Stomach (tissue), 9 donors: ENCODE data around the gene PIKFYVE. TPM values are rescaled to one million over a fixed set of nuclear protein-coding genes. Genes with fewer than 3 reads are reported as not detected.
A peak's percentile ranks its signal among the peaks of the same experiment; 100 is the strongest.

Experiments used
- DNase-seq, 2 donors: peaks; one replicate each; pipeline versions ENCODE4 v3.0.0 to v3.0.0-alpha.2; 2013 to 2019
- H3K27ac ChIP-seq, 5 donors: fragments of 200-600 bp in 4 of 5; sonication (generic) in 4 of 5; one replicate each; pipeline ENCODE4 v1.5.1; 2013 to 2019; ENCODE audit warnings: mild to moderate bottlenecking in 1 of 5, moderate library complexity in 1 of 5
- H3K27me3 ChIP-seq, 3 donors: fragments of 200-600 bp; sonication (generic); one replicate each; pipeline ENCODE4 v1.5.1; 2017 to 2019; ENCODE audit warnings: mixed run types in 1 of 3
- H3K36me3 ChIP-seq, 4 donors: fragments of 200-600 bp; sonication (generic); 1 replicate in 3 of 4; 2 replicates in 1 of 4; pipeline ENCODE4 v1.5.1; 2016 to 2019
- H3K4me1 ChIP-seq, 4 donors: fragments of 200-600 bp; sonication (generic); one replicate each; pipeline ENCODE4 v1.5.1; 2016 to 2019
- H3K4me3 ChIP-seq, 4 donors: fragments of 200-600 bp; sonication (generic) in 3 of 4; one replicate each; pipeline ENCODE4 v1.5.1; 2016 to 2019; ENCODE audit warnings: mild to moderate bottlenecking in 1 of 4
- H3K9me3 ChIP-seq, 4 donors: fragments of 200-600 bp; sonication (generic); one replicate each; pipeline ENCODE4 v1.5.1; 2016 to 2019
- EP300 ChIP-seq: sonication (generic); formaldehyde crosslinking; IDR thresholded peaks from one replicate; pipeline ENCODE4 v1.6.1; 2017; ENCODE audit warnings: antibody characterized with exemption
- POLR2A ChIP-seq, 4 donors: fragments of 450-650 bp; IDR thresholded peaks; one replicate each; pipeline ENCODE4 v1.6.1; 2016; ENCODE audit warnings: antibody characterized with exemption in 4 of 4, control low read depth in 2 of 4, mild to moderate bottlenecking in 1 of 4, moderate library complexity in 1 of 4
- POLR2AphosphoS5 ChIP-seq, 3 donors: sonication (generic); formaldehyde crosslinking; IDR thresholded peaks; one replicate each; pipeline ENCODE4 v1.6.1; 2016; ENCODE audit warnings: antibody characterized with exemption in 3 of 3
- WGBS, 5 donors: extraction: QIAGEN DNeasy Blood & Tissue Kit in 3 of 5; methylation state at CpG; one replicate each; pipeline versions ENCODE4 v1.1.5 to v1.1.7; 2013 to 2018; 5-methylcytosine and 5-hydroxymethylcytosine counted together
- intact Hi-C: fragments of 100-400 bp; cut with DNase I; formaldehyde crosslinking; loops from one replicate; pipeline ENCODE4 v1.15.1; 2023; ENCODE audit warnings: low total_unique reads
- polyA plus RNA-seq, 3 donors: library from polyadenylated mRNA; stranded (reverse); fragments of 200-250 nt; gene quantifications; one replicate each; pipeline ENCODE4 v1.2.3, GENCODE V29; 2013
- total RNA-seq, 5 donors: library from RNA; depleted of rRNA; stranded (reverse); fragments of >200 nt; gene quantifications; one replicate each; pipeline versions ENCODE4 v1.1.0 to v1.2.3, GENCODE V29; 2014 to 2016
- TF ChIP-seq, protein P1 (sequence below), 7 experiments: fragments of 450-650 bp in 4 of 7; fragments of 200-600 bp in 3 of 7; sonication (generic) in 3 of 7; IDR thresholded peaks; one replicate each; pipeline ENCODE4 v1.5.1; 2016 to 2019; ENCODE audit warnings: antibody characterized with exemption in 7 of 7, control low read depth in 2 of 7, mild to moderate bottlenecking in 1 of 7
- donor health status: healthy with polysubstance abuse.
- donor health status: Bipolar disorder and iron deficiency.
- donor health status: healthy.

PIKFYVE gene
- total and polyA plus RNA-seq, 8 donors: 3.0 to 42.8 (median 20.3) TPM

DNA sequence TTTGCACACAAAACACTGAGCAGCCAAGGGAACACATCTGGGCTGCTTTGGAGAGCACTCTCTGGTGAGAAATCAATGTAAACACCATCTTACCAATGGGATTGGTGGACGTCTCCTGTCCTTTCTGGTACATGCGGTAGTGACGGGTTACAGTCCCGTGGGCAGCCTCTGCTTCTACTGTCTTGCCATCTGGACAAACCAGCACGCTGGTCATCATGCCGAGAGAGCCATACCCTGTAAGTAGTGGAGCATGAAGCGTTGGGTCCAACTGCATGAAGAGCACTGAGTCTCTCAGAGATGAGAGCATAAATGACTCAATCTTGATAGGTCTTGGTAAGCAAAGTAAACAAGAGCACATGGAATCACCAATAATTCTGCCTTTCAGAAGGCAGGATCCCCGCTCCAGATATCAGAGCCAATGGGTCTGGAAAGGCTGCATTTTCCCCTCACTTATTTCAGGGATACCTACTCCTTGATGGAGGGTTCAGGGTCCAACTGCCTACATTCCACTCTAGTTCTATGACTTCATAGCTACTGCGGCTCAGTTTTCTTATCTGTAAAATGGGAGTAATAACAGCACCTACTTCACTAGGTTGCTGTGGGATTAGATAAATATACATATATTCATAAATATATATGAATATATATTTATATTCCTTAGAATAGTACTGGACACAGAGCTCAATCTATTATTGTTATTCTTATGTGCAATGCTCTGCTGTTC, 26.1 kb upstream of the PIKFYVE start:
- intact Hi-C loops: no loop called here
- H3K4me1 ChIP-seq: peaks cover 0 to 5% (median 2%) of the 10 kb centered on the region in 4 donors
- TF ChIP-seq POLR2A (IDR thresholded peaks at IDR 0.05) (no peak), EP300 (no peak), POLR2AphosphoS5 (IDR thresholded peaks at IDR 0.05) (no peak)
- TF ChIP-seq, protein P1, sequence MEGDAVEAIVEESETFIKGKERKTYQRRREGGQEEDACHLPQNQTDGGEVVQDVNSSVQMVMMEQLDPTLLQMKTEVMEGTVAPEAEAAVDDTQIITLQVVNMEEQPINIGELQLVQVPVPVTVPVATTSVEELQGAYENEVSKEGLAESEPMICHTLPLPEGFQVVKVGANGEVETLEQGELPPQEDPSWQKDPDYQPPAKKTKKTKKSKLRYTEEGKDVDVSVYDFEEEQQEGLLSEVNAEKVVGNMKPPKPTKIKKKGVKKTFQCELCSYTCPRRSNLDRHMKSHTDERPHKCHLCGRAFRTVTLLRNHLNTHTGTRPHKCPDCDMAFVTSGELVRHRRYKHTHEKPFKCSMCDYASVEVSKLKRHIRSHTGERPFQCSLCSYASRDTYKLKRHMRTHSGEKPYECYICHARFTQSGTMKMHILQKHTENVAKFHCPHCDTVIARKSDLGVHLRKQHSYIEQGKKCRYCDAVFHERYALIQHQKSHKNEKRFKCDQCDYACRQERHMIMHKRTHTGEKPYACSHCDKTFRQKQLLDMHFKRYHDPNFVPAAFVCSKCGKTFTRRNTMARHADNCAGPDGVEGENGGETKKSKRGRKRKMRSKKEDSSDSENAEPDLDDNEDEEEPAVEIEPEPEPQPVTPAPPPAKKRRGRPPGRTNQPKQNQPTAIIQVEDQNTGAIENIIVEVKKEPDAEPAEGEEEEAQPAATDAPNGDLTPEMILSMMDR (IDR thresholded peaks at IDR 0.05): no peak
- WGBS, 5 donors: 91 to 94% (median 92%) methylated on average over 9 of the region's 9 CpGs
- no peaks in the 10 kb centered on the region for H3K9me3 ChIP-seq
- no peak for DNase-seq
- H3K36me3 ChIP-seq: peaks cover 21 to 100% (median 97%) of the 10 kb centered on the region in 4 donors
- H3K27ac ChIP-seq: no peak overlapping the region
- no peak overlapping the region for H3K4me3 ChIP-seq
- no peaks in the 10 kb centered on the region for H3K27me3 ChIP-seq

DNA sequence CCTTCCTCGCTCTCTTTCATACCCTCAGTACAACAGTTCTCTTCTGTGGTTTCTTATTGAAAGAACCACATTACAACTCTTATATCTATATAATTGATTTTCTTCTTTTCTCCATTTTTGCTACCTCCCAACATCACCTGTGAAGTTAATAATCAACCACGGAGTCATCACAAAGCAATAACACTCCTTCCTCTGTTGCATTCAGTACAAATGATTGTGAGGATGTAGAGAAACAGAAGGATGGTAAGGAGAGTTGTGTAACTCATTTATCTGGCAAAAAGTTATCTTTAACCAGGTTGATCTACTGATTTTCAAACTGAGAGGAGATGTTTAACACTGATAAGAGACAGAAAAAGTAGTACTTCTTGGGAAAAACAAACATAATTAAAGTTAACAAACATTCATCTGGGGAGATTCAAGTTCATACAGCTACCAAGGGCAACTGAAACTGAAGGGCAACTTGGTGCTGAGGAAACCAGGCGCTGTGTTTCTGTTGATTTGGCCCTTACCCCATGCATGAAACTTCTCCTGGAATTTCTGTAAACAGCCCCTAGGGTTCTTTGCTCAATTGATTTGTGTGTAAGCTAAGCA, 25.3 kb upstream of the PIKFYVE start:
- no peak overlapping the region for H3K4me3 ChIP-seq
- peaks cover 0 to 9% (median 2%) of the 10 kb centered on the region in 4 donors for H3K4me1 ChIP-seq
- peaks cover 21 to 100% (median 96%) of the 10 kb centered on the region in 4 donors for H3K36me3 ChIP-seq
- no peak for DNase-seq
- TF ChIP-seq POLR2AphosphoS5 (IDR thresholded peaks at IDR 0.05) (no peak), POLR2A (IDR thresholded peaks at IDR 0.05) (no peak), EP300 (no peak)
- TF ChIP-seq, protein P1 (IDR thresholded peaks at IDR 0.05): no peak
- 80 to 88% (median 85%) methylated on average over 3 of the region's 3 CpGs for WGBS, 5 donors
- H3K9me3 ChIP-seq: no peaks in the 10 kb centered on the region
- H3K27me3 ChIP-seq: no peaks in the 10 kb centered on the region
- H3K27ac ChIP-seq: peak overlapping the region in 1 of 5 donors; percentile 34
- intact Hi-C loops: no loop called here

DNA sequence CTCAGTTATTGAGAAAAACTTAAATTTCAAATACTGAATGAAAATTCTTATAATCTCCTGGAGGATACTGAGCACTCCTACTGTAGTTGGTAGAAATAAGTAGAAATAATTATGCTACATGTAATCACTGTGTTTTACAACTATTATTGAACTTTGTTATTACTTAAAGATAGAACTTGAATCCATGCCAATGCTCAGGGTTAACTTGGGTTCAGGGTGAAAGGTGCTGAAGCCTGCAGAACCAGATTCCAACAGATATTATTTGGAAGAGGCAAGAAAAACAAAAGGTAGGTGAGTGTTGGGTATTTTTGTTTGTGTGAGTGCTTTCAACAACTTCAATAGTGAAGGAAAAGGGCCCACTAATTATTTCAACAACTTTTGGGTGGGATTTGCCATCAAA, 21.6 kb upstream of the PIKFYVE start:
- intact Hi-C loops: no loop called here
- Histone ChIP-seq H3K4me1 (peaks cover 0 to 17% (median 6%) of the 10 kb centered on the region in 4 donors), H3K27ac (no peak overlapping the region), H3K36me3 (peaks cover 32 to 100% (median 96%) of the 10 kb centered on the region in 4 donors), H3K27me3 (no peaks in the 10 kb centered on the region), H3K4me3 (no peak overlapping the region), H3K9me3 (no peaks in the 10 kb centered on the region)
- DNase-seq: no peak
- TF ChIP-seq POLR2AphosphoS5 (IDR thresholded peaks at IDR 0.05) (no peak), POLR2A (IDR thresholded peaks at IDR 0.05) (no peak), EP300 (no peak)
- TF ChIP-seq, protein P1 (IDR thresholded peaks at IDR 0.05): no peak

DNA sequence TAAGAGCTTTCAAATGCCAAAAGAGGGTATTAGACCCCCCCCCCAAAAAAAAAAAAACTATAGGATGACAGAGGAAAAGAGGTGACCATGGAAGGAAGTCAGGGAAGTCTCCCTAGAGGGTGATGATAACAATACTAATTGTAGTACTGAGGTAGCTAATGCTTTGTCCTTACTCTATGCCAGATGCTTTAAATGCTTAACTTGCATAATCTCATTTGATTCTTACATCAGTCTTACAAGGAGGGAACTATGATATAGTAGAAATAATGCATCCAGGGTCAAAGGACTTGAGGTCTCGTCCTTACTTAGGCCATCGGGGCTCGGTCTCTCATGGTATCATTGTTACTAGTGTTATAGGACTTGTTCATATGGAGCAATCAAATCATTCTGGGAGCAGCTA, 20.3 kb upstream of the PIKFYVE start:
- Histone ChIP-seq H3K36me3 (peaks cover 26 to 96% (median 94%) of the 10 kb centered on the region in 4 donors), H3K9me3 (no peaks in the 10 kb centered on the region)
- TF ChIP-seq EP300: no peak
- TF ChIP-seq, protein P1 (IDR thresholded peaks at IDR 0.05): no peak
- TF ChIP-seq POLR2AphosphoS5 (IDR thresholded peaks at IDR 0.05): no peak
- TF ChIP-seq POLR2A (IDR thresholded peaks at IDR 0.05): no peak

More for the DNA sequence above, 20.3 kb upstream of the PIKFYVE start:
- H3K27ac ChIP-seq: no peak overlapping the region
- H3K4me3 ChIP-seq: no peak overlapping the region
- 94 to 98% (median 97%) methylated on average over 3 of the region's 3 CpGs for WGBS, 5 donors
- no peaks in the 10 kb centered on the region for H3K27me3 ChIP-seq
- DNase-seq: no peak
- H3K4me1 ChIP-seq: peaks cover 0 to 23% (median 12%) of the 10 kb centered on the region in 4 donors
- intact Hi-C loops: no loop called here
